Rectal smooth muscle tissue (tissue), 1 donor: Measurements from ENCODE around the gene EFNA5.

Experiments used
- H3K27ac ChIP-seq: one replicate; pipeline ENCODE4 v1.7.0; 2013; ENCODE audit warnings: low read depth, low read length, inconsistent platforms
- H3K27me3 ChIP-seq: one replicate; pipeline ENCODE4 v1.7.0; 2013; ENCODE audit warnings: low read length; ENCODE audit not compliant: control insufficient read depth, insufficient read depth
- H3K36me3 ChIP-seq: one replicate; pipeline ENCODE4 v1.7.0; 2013; ENCODE audit warnings: low read length; ENCODE audit not compliant: control insufficient read depth, insufficient read depth
- H3K4me1 ChIP-seq: one replicate; pipeline ENCODE4 v1.7.0; 2013; ENCODE audit warnings: low read length; ENCODE audit not compliant: control insufficient read depth, insufficient read depth
- H3K4me3 ChIP-seq: one replicate; pipeline ENCODE4 v1.7.0; 2013; ENCODE audit warnings: low read length
- H3K9ac ChIP-seq: one replicate; pipeline ENCODE4 v1.7.0; 2013; ENCODE audit warnings: low read length

The EFNA5 gene

DNA sequence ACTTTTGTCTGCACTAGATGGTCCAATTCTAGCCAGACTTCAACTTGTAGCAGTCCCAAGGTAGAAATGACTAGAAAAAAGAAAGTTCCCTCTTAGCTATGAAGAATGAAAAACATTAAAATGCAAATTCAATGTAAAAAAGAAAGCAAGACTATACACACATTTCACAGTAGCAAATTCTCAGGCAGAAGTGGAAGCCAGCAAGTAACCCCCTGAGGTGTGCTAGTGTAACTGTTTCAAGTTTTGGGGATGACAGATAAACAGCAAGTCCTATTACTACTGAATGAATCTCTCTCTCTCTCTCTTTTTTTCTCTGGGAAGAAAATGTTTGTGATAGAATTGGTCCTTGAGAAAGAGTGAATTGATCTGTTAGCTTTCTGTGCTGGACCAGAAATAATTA lies 185.6 kb downstream of the EFNA5 start:
- H3K27me3 ChIP-seq = no peaks in the 10 kb centered on the region
- no peaks in the 10 kb centered on the region for H3K36me3 ChIP-seq
- H3K4me1 ChIP-seq = no peaks in the 10 kb centered on the region
- H3K9ac ChIP-seq = no peak overlapping the region
- no peak overlapping the region for H3K4me3 ChIP-seq
- no peak overlapping the region for H3K27ac ChIP-seq

DNA sequence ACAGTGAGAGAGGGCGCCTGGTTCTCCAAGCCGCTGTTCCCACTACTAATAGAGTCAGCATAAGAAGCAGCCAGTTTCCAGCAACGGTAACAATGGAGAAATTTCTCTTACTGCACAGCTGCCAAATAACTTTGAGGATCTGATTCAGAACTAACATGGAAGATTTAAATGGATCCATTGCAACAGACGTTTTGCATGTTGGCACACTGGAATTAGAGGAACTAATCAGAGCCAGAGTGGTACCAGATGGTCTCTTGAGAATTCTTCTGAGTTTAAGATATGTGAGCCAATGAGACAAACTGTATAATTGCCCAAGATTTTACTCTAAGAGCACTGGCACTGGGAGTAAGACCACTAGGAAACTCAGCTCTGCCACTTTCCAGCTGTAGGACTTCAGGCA lies 186.5 kb downstream of the EFNA5 start:
- no peaks in the 10 kb centered on the region for H3K4me1 ChIP-seq
- H3K4me3 ChIP-seq = no peak overlapping the region
- no peaks in the 10 kb centered on the region for H3K36me3 ChIP-seq
- no peak overlapping the region for H3K9ac ChIP-seq
- no peaks in the 10 kb centered on the region for H3K27me3 ChIP-seq
- no peak overlapping the region for H3K27ac ChIP-seq

- Histone ChIP-seq H3K27me3 (no peaks in the 10 kb centered on the region), H3K9ac (no peak overlapping the region), H3K4me1 (no peaks in the 10 kb centered on the region), H3K27ac (no peak overlapping the region), H3K36me3 (no peaks in the 10 kb centered on the region), H3K4me3 (no peak overlapping the region)
Observed at GRCh38 chr5:107483231-107484024, 187.3 kb downstream of the EFNA5 start.

- no peaks in the 10 kb centered on the region for H3K27me3 ChIP-seq
- no peaks in the 10 kb centered on the region for H3K4me1 ChIP-seq
- H3K27ac ChIP-seq = no peak overlapping the region
- H3K9ac ChIP-seq = no peak overlapping the region
- H3K4me3 ChIP-seq = no peak overlapping the region
- no peaks in the 10 kb centered on the region for H3K36me3 ChIP-seq
Observed at GRCh38 chr5:107478068-107478641, 192.6 kb downstream of the EFNA5 start.

DNA sequence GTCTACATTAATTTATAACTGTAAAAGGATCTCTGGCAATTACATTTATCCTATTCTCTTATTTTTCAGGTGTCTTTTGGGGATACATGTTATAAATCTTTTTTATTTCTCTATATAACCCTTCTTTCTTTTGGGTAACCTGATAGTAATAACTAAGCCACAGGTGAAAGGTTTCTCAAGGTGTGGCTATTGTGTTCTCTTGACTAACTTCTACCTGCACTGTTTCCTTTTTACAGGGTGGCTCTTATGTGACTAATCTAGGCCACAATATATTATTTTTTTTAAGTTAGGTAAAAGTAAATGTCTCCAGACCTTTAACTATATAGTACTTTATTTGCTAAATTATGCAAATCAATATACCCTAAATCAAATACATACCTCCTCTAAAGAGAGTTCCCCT lies 193.2 kb downstream of the EFNA5 start:
- Histone ChIP-seq H3K9ac (no peak overlapping the region), H3K27ac (no peak overlapping the region)

GRCh38 chr5:107476783-107477182 lies 194.0 kb downstream of the EFNA5 start:
- Histone ChIP-seq H3K9ac (no peak overlapping the region), H3K4me3 (no peak overlapping the region), H3K4me1 (no peaks in the 10 kb centered on the region), H3K27ac (no peak overlapping the region), H3K36me3 (no peaks in the 10 kb centered on the region), H3K27me3 (no peaks in the 10 kb centered on the region)

More for the DNA sequence above, 193.2 kb downstream of the EFNA5 start:
- Histone ChIP-seq H3K4me3 (no peak overlapping the region), H3K36me3 (no peaks in the 10 kb centered on the region), H3K27me3 (no peaks in the 10 kb centered on the region), H3K4me1 (no peaks in the 10 kb centered on the region)

- no peak overlapping the region for H3K27ac ChIP-seq
Observed at GRCh38 chr5:107474716-107475489, 195.8 kb downstream of the EFNA5 start.

DNA sequence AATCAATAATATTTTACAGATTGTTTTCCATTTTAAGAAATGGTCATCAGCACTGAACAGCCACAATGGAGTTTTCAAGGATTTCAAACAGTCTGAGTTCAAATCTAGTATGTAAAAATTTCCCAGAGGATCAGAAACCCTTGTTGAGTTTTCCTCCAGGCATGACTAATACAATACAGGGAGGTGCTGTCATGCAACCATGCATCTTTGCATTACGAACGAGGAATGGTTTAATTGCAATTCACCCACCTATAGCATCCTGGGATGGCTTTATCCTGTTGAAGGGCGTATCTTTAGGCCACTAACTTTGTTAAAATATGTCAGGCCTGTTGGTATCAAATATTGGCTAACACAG lies 196.4 kb downstream of the EFNA5 start:
- no peaks in the 10 kb centered on the region for H3K4me1 ChIP-seq
- H3K27ac ChIP-seq = no peak overlapping the region
- H3K36me3 ChIP-seq = no peaks in the 10 kb centered on the region
- H3K27me3 ChIP-seq = no peaks in the 10 kb centered on the region
- H3K4me3 ChIP-seq = no peak overlapping the region
- H3K9ac ChIP-seq = no peak overlapping the region

More at GRCh38 chr5:107474716-107475489, 195.8 kb downstream of the EFNA5 start:
- H3K4me3 ChIP-seq = no peak overlapping the region
- no peaks in the 10 kb centered on the region for H3K27me3 ChIP-seq
- H3K36me3 ChIP-seq = no peaks in the 10 kb centered on the region
- H3K9ac ChIP-seq = no peak overlapping the region
- no peaks in the 10 kb centered on the region for H3K4me1 ChIP-seq

- Histone ChIP-seq H3K36me3 (no peaks in the 10 kb centered on the region), H3K9ac (no peak overlapping the region), H3K4me3 (no peak overlapping the region), H3K27me3 (no peaks in the 10 kb centered on the region), H3K27ac (no peak overlapping the region), H3K4me1 (no peaks in the 10 kb centered on the region)
Observed at GRCh38 chr5:107472620-107473064, 198.1 kb downstream of the EFNA5 start.

DNA sequence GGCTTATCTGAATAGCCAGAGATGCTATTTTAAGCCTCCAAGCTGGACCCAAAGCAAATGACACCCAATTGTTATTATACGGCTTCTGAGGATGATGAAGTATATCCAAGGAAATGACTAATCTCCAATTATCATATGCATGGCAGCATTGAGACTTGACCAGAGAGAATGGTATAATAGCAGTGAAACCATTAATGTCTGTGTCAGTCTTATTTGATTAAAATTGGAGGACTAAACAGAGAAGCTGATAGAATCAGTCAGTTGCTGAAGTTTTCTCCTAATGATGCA lies 200.5 kb downstream of the EFNA5 start:
- Histone ChIP-seq H3K27ac (no peak overlapping the region), H3K4me1 (no peaks in the 10 kb centered on the region), H3K36me3 (no peaks in the 10 kb centered on the region), H3K9ac (no peak overlapping the region), H3K27me3 (no peaks in the 10 kb centered on the region), H3K4me3 (no peak overlapping the region)

DNA sequence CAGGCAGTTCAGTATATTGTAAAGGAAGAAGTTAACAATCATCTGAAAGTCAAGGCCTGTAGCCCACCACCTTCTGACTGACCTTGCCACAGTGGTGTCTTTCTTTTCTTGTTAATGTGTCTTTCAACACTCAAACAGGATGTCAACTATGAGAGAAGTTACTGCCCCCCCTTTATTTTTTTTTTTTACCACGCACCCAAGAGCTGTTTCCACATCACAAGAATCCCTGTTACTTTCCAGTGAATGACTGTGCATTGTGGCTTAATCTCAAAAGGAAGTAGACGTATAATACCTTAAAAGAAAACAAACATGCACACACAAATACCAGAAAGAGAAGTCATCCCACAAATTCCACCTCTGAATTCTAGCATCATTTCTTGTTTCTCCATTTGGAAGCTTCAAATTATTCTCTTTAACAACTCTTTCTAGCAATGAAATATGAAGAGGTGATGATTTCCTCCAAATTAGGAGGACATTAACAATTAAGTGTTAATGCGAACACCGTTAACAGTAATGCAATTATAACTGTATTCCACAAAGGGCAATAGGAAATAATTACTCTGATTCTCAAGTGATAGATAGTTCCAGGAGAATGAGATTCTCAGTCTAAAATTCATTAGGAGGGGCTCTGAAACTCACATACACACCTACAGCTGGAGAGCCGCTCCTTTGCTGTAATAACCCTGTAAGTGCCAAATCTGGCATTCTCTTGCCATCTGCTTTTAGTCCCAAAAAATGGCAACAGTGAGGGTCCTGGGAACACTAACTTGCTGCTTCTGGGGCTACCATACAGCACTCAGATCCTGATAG lies 201.0 kb downstream of the EFNA5 start:
- no peak overlapping the region for H3K27ac ChIP-seq
- H3K4me1 ChIP-seq = no peaks in the 10 kb centered on the region
- no peaks in the 10 kb centered on the region for H3K36me3 ChIP-seq
- no peaks in the 10 kb centered on the region for H3K27me3 ChIP-seq
- no peak overlapping the region for H3K9ac ChIP-seq
- no peak overlapping the region for H3K4me3 ChIP-seq

GRCh38 chr5:107469064-107469463 lies 201.7 kb downstream of the EFNA5 start:
- Histone ChIP-seq H3K4me3 (no peak overlapping the region), H3K27ac (no peak overlapping the region), H3K4me1 (no peaks in the 10 kb centered on the region), H3K9ac (no peak overlapping the region), H3K27me3 (no peaks in the 10 kb centered on the region), H3K36me3 (no peaks in the 10 kb centered on the region)
